Activated naive CD8-positive, alpha-beta T cell treated with anti-CD3 and anti-CD28 coated beads, Interleukin-2, amount 10 ng/mL, durations not matched to agents 7 days and 5 days (primary cell): ENCODE measurements around the gene PEX16. TPM values are rescaled to one million over a fixed set of nuclear protein-coding genes. Genes with fewer than 3 reads are reported as not detected.

ENCODE experiments used
- ATAC-seq: fragments of 150-1000 bp; cut with Tn5 transposase; one replicate; pipeline ENCODE4 v1.10.0; 2021; ENCODE audit warnings: low read depth, moderate library complexity
- POLR2A ChIA-PET: fragments of 350-600 bp; sonication (Branson Sonifier 250); formaldehyde crosslinking; loops from one replicate; lab custom pipeline; 2021; ENCODE audit warnings: antibody characterized with exemption; lab: Charles Lee
- DNase-seq: peaks from one replicate; pipeline ENCODE4 v3.0.0; 2021
- H3K27ac Mint-ChIP-seq: one replicate; pipeline ENCODE4 v1.8.0; 2022; ENCODE audit warnings: mild to moderate bottlenecking, mixed read lengths
- H3K27me3 Mint-ChIP-seq: one replicate; pipeline ENCODE4 v1.8.0; 2022; ENCODE audit warnings: mild to moderate bottlenecking, moderate library complexity, mixed read lengths
- H3K36me3 Mint-ChIP-seq: one replicate; pipeline ENCODE4 v1.8.0; 2021; ENCODE audit warnings: mild to moderate bottlenecking, mixed read lengths
- H3K4me1 Mint-ChIP-seq: one replicate; pipeline ENCODE4 v1.8.0; 2021; ENCODE audit warnings: mixed read lengths
- H3K4me3 Mint-ChIP-seq: one replicate; pipeline ENCODE4 v1.8.0; 2022; ENCODE audit warnings: mild to moderate bottlenecking, moderate library complexity, mixed read lengths
- H3K9me3 Mint-ChIP-seq: one replicate; pipeline ENCODE4 v1.8.0; 2021; ENCODE audit warnings: mixed read lengths
- total RNA-seq, 2 experiments: library from RNA; stranded (reverse); gene quantifications; one replicate each; pipeline ENCODE4 v1.2.3, GENCODE V29; 2021

The PEX16 gene
- total RNA-seq, 2 experiments from 2014 or later = 49.4 to 61.5 TPM

GRCh38 chr11:45896422-45896984 lies 21.2 kb downstream of the PEX16 start:
- Mint-ChIP-seq H3K9me3 (no peaks in the 10 kb centered on the region), H3K27ac (no peak overlapping the region), H3K4me3 (no peak overlapping the region), H3K27me3 (peaks cover 35% of the 10 kb centered on the region), H3K36me3 (no peaks in the 10 kb centered on the region), H3K4me1 (no peaks in the 10 kb centered on the region)
- POLR2A ChIA-PET = no interaction called here
- DNase-seq (no peak), ATAC-seq (no peak)

DNA sequence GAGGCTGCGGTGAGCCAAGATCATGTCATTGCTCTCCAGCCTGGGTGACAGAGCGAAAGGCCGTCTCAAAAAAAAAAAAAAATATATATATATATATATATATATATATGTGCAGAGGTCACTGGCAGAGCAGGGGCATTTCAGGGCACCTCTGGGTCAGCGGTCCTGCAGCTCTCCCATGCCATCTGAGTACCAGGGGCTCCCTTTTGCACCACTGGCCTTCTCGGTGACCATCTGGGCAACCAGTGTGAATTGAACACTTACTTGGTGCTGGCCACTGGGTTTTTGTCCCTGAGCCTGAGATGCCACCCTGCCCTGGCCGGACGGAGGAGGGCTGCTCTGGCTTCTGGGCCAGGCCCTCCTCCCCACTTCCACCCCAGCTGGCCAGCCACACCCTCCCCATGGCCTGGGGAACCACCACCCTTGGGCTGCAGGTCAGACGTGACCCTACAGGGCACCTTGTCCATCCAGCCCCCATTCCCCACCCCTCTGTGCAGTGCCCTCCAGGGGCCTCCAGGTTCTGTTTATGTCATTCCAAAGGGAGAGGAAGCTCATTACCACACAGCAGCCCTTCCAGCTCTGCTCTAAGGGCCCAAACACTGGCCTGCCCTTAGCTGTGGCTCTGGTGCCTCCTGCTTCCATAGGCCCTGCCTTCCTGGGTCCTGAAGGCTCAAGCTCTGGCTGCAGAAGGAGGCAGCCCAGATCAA lies 22.0 kb downstream of the PEX16 start:
- no peak overlapping the region for H3K27ac Mint-ChIP-seq
- POLR2A ChIA-PET = no interaction called here
- no peak for DNase-seq
- peaks cover 30% of the 10 kb centered on the region for H3K27me3 Mint-ChIP-seq
- H3K9me3 Mint-ChIP-seq = no peaks in the 10 kb centered on the region
- no peaks in the 10 kb centered on the region for H3K36me3 Mint-ChIP-seq
- no peak overlapping the region for H3K4me3 Mint-ChIP-seq
- H3K4me1 Mint-ChIP-seq = no peaks in the 10 kb centered on the region
- no peak for ATAC-seq

GRCh38 chr11:45894555-45895247 lies 23.0 kb downstream of the PEX16 start:
- Mint-ChIP-seq H3K4me1 (no peaks in the 10 kb centered on the region), H3K4me3 (no peak overlapping the region), H3K36me3 (no peaks in the 10 kb centered on the region), H3K27ac (no peak overlapping the region), H3K27me3 (peaks cover 29% of the 10 kb centered on the region), H3K9me3 (no peaks in the 10 kb centered on the region)
- POLR2A ChIA-PET = no interaction called here
- no peak for ATAC-seq
- no peak for DNase-seq

GRCh38 chr11:45892856-45893255 lies 24.8 kb downstream of the PEX16 start:
- Mint-ChIP-seq H3K27ac (no peak overlapping the region), H3K27me3 (peaks cover 16% of the 10 kb centered on the region), H3K4me3 (no peak overlapping the region), H3K4me1 (no peaks in the 10 kb centered on the region), H3K9me3 (no peaks in the 10 kb centered on the region), H3K36me3 (no peaks in the 10 kb centered on the region)
- ATAC-seq (no peak), DNase-seq (no peak)
- POLR2A ChIA-PET = no interaction called here

- H3K27me3 Mint-ChIP-seq = peaks cover 10% of the 10 kb centered on the region
- H3K4me3 Mint-ChIP-seq = no peak overlapping the region
- no peaks in the 10 kb centered on the region for H3K9me3 Mint-ChIP-seq
- H3K4me1 Mint-ChIP-seq = no peaks in the 10 kb centered on the region
- DNase-seq = no peak
- no peak for ATAC-seq
- POLR2A ChIA-PET = no interaction called here
- H3K36me3 Mint-ChIP-seq = no peaks in the 10 kb centered on the region
- no peak overlapping the region for H3K27ac Mint-ChIP-seq
Measured at GRCh38 chr11:45890886-45891550, 26.7 kb downstream of the PEX16 start.

DNA sequence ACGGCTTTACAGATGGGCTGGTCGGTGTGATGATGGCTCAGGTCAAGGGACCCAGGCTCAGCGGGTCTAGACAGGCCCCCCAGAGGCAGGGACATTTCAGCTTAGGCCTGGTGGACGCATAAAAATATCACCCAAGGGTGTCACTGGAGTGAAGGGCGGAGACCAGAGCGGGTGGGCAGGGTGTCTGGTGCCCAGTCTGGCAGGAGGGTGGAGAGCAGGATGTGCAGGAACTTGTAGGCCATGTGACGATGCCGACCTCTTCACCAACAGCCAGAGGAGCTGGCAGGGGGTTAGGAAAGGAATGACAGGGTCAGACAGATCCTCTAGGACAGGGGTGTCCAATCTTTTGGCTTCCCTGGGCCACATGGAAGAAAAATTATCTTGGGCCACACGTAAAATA lies 27.7 kb downstream of the PEX16 start:
- ATAC-seq (no peak), DNase-seq (no peak)
- no peak overlapping the region for H3K4me3 Mint-ChIP-seq
- H3K4me1 Mint-ChIP-seq = peaks cover 3% of the 10 kb centered on the region
- no peak overlapping the region for H3K27ac Mint-ChIP-seq
- POLR2A ChIA-PET = no interaction called here
- H3K9me3 Mint-ChIP-seq = no peaks in the 10 kb centered on the region
- H3K36me3 Mint-ChIP-seq = no peaks in the 10 kb centered on the region
- peaks cover 6% of the 10 kb centered on the region for H3K27me3 Mint-ChIP-seq

DNA sequence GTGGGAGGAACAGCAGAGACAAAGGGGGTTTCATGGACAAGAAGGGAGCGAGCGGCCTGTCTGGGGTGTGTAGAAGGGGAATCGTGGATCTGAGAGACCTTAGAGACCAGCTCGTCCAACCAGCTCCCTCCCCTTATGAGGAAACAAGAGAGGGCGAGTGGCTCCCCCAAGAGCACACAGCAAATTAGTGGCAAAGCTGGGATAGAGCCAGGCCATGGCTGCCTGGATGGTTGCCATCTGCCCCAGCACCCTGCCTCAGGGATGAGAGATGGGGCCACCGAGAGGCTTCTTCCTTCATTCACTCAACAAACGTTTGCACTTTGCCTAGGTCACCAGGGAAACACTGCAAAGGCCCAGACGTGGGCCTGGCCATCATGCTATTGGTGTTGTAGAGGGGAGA lies 28.1 kb downstream of the PEX16 start:
- no peaks in the 10 kb centered on the region for H3K9me3 Mint-ChIP-seq
- no peak overlapping the region for H3K27ac Mint-ChIP-seq
- DNase-seq (no peak), ATAC-seq (no peak)
- H3K27me3 Mint-ChIP-seq = peaks cover 7% of the 10 kb centered on the region
- no peaks in the 10 kb centered on the region for H3K36me3 Mint-ChIP-seq
- H3K4me1 Mint-ChIP-seq = peaks cover 4% of the 10 kb centered on the region
- POLR2A ChIA-PET = no interaction called here
- no peak overlapping the region for H3K4me3 Mint-ChIP-seq

DNA sequence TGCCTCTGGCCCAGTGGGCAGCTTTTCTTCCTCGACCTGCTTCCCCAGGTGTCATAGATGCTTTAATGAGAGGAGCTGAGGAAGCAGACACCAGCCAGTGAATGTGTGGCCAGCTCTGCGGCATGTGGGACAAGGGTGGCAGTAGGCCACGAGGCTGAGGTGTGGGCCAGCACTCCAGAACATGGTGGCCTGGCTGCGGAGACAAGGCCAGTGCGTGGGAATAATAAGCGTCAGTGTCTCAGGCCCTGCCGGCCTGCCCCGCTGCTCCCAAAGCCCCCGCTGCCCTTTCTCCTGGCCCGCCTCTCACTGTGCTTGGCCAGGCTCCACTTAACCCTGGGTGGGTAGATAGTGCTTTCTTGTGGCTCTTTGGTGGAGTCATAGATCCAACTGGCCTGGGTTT lies 30.1 kb downstream of the PEX16 start:
- Mint-ChIP-seq H3K9me3 (no peaks in the 10 kb centered on the region), H3K4me3 (no peak overlapping the region), H3K36me3 (no peaks in the 10 kb centered on the region), H3K4me1 (peaks cover 4% of the 10 kb centered on the region), H3K27me3 (peaks cover 9% of the 10 kb centered on the region), H3K27ac (no peak overlapping the region)
- ATAC-seq = no peak
- no peak for DNase-seq
- POLR2A ChIA-PET = no interaction called here

DNA sequence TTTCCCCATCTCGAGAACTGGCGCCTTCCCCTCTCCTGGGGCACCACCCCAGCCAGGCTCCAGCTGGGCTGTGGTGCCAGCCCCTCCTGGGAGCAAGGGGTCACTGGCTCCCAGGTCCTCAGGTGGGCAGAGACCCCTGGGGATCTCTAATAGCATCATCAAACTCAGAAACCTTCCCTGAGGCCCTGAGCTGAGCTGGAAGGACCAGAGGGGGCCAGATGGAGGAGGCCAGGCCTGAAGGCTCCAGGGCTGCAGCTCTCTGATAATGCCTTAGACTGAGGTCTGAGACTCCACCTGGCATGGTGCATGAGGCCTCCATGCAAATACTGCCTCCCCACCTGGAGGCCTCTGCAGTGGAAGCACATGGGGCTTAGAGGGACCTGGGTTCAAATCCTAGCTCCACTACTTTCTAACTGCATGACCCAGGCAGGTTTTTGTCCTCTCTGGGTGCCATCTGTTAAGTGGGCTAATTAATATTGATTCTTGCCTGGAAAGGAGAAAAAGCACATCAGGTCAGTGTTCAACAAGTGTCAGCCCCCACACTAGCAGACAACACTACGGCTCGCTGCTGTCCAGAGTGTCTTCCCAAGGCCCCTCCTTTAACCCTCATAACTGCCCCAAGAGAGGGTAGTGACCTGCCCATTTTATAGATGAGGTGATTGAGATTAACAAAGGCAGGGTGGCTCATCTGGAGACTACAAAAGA lies 30.7 kb downstream of the PEX16 start:
- Mint-ChIP-seq H3K4me3 (peak overlapping the region; percentile 10), H3K27me3 (peaks cover 8% of the 10 kb centered on the region), H3K9me3 (no peaks in the 10 kb centered on the region), H3K27ac (no peak overlapping the region), H3K36me3 (no peaks in the 10 kb centered on the region), H3K4me1 (peaks cover 4% of the 10 kb centered on the region)
- DNase-seq = no peak
- ATAC-seq = no peak
- POLR2A ChIA-PET = no interaction called here

- ATAC-seq (no peak), DNase-seq (no peak)
- Mint-ChIP-seq H3K27me3 (peaks cover 7% of the 10 kb centered on the region), H3K9me3 (no peaks in the 10 kb centered on the region), H3K4me3 (peak overlapping the region; percentile 10), H3K27ac (no peak overlapping the region), H3K36me3 (no peaks in the 10 kb centered on the region), H3K4me1 (peaks cover 4% of the 10 kb centered on the region)
- POLR2A ChIA-PET = no interaction called here
Measured at GRCh38 chr11:45885921-45886721, 31.6 kb downstream of the PEX16 start.

- Mint-ChIP-seq H3K36me3 (no peaks in the 10 kb centered on the region), H3K4me3 (peak within 1 kb of the TSS; percentile 73), H3K27me3 (peaks cover 6% of the 10 kb centered on the region), H3K9me3 (no peaks in the 10 kb centered on the region), H3K27ac (no peak within 1 kb of the TSS), H3K4me1 (peaks cover 4% of the 10 kb centered on the region)
- peak; percentile 80 for ATAC-seq
- peak; percentile 80 for DNase-seq
- POLR2A ChIA-PET = no interaction called here
Measured at GRCh38 chr11:45885274-45885920, 32.3 kb downstream of the PEX16 start, which contains the start of gene MAPK8IP1. Gene MAPK8IP1, plus strand, starts transcription at chr11:45885651. Its CDS starts 170 bp downstream, at chr11:45885821.

- ATAC-seq = no peak
- POLR2A ChIA-PET = no interaction called here
- H3K9me3 Mint-ChIP-seq = no peaks in the 10 kb centered on the region
- peaks cover 3% of the 10 kb centered on the region for H3K27me3 Mint-ChIP-seq
- no peaks in the 10 kb centered on the region for H3K36me3 Mint-ChIP-seq
- peaks cover 4% of the 10 kb centered on the region for H3K4me1 Mint-ChIP-seq
- no peak overlapping the region for H3K27ac Mint-ChIP-seq
- peak overlapping the region; percentile 73 for H3K4me3 Mint-ChIP-seq
- no peak for DNase-seq
Measured at GRCh38 chr11:45884596-45885185, 33.0 kb downstream of the PEX16 start.
